H1 (cell line): ENCODE measurements around the gene NFIX. TPM values are rescaled to one million over a fixed set of nuclear protein-coding genes. Genes with fewer than 3 reads are reported as not detected.

Experiments
- CTCF ChIA-PET: fragments of 300-600 bp; sonication (Branson Sonifier 250); formaldehyde crosslinking; loops from one replicate; lab custom pipeline; 2021; ENCODE audit not compliant: partially characterized antibody; lab: Charles Lee
- POLR2A ChIA-PET: fragments of 300-600 bp; sonication (Branson Sonifier 250); formaldehyde crosslinking; loops from one replicate; lab custom pipeline; 2021; ENCODE audit warnings: inconsistent platforms; ENCODE audit not compliant: partially characterized antibody; lab: Charles Lee
- DNase-seq, 2 experiments: peaks; one replicate each; pipeline versions ENCODE4 v3.0.0 to v3.0.0-alpha.2; 2010 to 2022; ENCODE audit warnings: low spot score in 2 of 2, low read depth in 1 of 2, mixed read lengths in 1 of 2
- FAIRE-seq: peaks from 2 replicates; lab custom pipeline; 2011; peaks lifted over from hg19 to GRCh38; lab: Jason Lieb, UNC
- H2AFZ ChIP-seq: 2 replicates; pipeline ENCODE4 v1.8.1; 2012; ENCODE audit warnings: low read length, inconsistent platforms
- H2AK5ac ChIP-seq: 2 replicates; pipeline ENCODE4 v1.6.1; 2013; ENCODE audit warnings: low read depth, low read length
- H2BK120ac ChIP-seq: replicated peaks from 2 replicates; pipeline ENCODE3; 2013; ENCODE audit warnings: low read depth, low read length, inconsistent platforms
- H2BK12ac ChIP-seq: 2 replicates; pipeline ENCODE4 v1.6.1; 2013; ENCODE audit warnings: low read depth, low read length
- H2BK15ac ChIP-seq: 2 replicates; pipeline ENCODE4 v1.6.1; 2013; ENCODE audit warnings: low read length
- H2BK20ac ChIP-seq: 2 replicates; pipeline ENCODE4 v1.6.1; 2013; ENCODE audit warnings: low read length
- H2BK5ac ChIP-seq: 2 replicates; pipeline ENCODE4 v1.6.1; 2013; ENCODE audit warnings: low read depth, low read length
- H3K14ac ChIP-seq: 2 replicates; pipeline ENCODE4 v1.6.1; 2013; ENCODE audit warnings: inconsistent platforms; ENCODE audit not compliant: insufficient read length
- H3K18ac ChIP-seq: 2 replicates; pipeline ENCODE4 v1.6.1; 2013; ENCODE audit warnings: low read length; ENCODE audit errors: extremely low read depth
- H3K23ac ChIP-seq: 2 replicates; pipeline ENCODE4 v1.6.1; 2013; ENCODE audit warnings: inconsistent platforms; ENCODE audit not compliant: insufficient read length
- H3K23me2 ChIP-seq: 2 replicates; pipeline ENCODE4 v1.6.1; 2013; ENCODE audit warnings: low read depth, low read length
- H3K27ac ChIP-seq: 2 replicates; pipeline ENCODE4 v1.6.1; 2011; ENCODE audit warnings: low read depth, low read length, inconsistent platforms
- H3K27me3 ChIP-seq, 4 experiments: replicated peaks in 1 of 4; 1 replicate in 1 of 4; 2 replicates in 3 of 4; pipeline versions ENCODE4 v1.6.1 to v1.8.1; 2011 to 2013; ENCODE audit warnings: low read length in 3 of 4, mild to moderate bottlenecking in 3 of 4, inconsistent platforms in 2 of 4, mixed read lengths in 2 of 4, moderate library complexity in 1 of 4; ENCODE audit not compliant: control insufficient read depth in 3 of 4, insufficient read depth in 3 of 4; ENCODE audit errors: extremely low read depth in 1 of 4
- H3K36me3 ChIP-seq, 4 experiments: 2 replicates each; pipeline versions ENCODE4 v1.6.1 to v1.8.1; 2011 to 2013; ENCODE audit warnings: mild to moderate bottlenecking in 4 of 4, low read length in 3 of 4, moderate library complexity in 2 of 4, control low read depth in 1 of 4, inconsistent platforms in 1 of 4; ENCODE audit not compliant: insufficient read depth in 4 of 4, control insufficient read depth in 2 of 4
- H3K4ac ChIP-seq: replicated peaks from 2 replicates; pipeline ENCODE3; 2013; ENCODE audit warnings: low read length, low read depth, mixed read lengths, inconsistent platforms; ENCODE audit not compliant: insufficient read length
- H3K4me1 ChIP-seq, 4 experiments: replicated peaks in 1 of 4; 1 replicate in 1 of 4; 2 replicates in 3 of 4; pipeline versions ENCODE4 v1.6.1 to v1.8.1; 2011 to 2013; ENCODE audit warnings: low read length in 3 of 4, inconsistent platforms in 2 of 4, mixed read lengths in 1 of 4; ENCODE audit not compliant: insufficient read depth in 4 of 4, control insufficient read depth in 3 of 4
- H3K4me2 ChIP-seq, 2 experiments: 2 replicates each; pipeline versions ENCODE4 v1.6.1 to v1.8.1; 2011 to 2013; ENCODE audit warnings: low read depth in 2 of 2, low read length in 2 of 2, control low read depth in 1 of 2, inconsistent platforms in 1 of 2, mild to moderate bottlenecking in 1 of 2; ENCODE audit not compliant: insufficient read depth in 1 of 2
- H3K4me3 ChIP-seq, 4 experiments: fragments of 200-600, 300-600 bp in 1 of 4; sonication (generic), shearing (Covaris generic), sonication (Bioruptor Twin) in 1 of 4; 2 replicates each; pipeline versions ENCODE4 v1.5.1 to v1.8.1; 2011 to 2016; ENCODE audit warnings: low read length in 4 of 4, low read depth in 3 of 4, control low read depth in 2 of 4, inconsistent platforms in 2 of 4, mild to moderate bottlenecking in 2 of 4, mixed read lengths in 1 of 4, moderate library complexity in 1 of 4; ENCODE audit not compliant: insufficient read depth in 2 of 4; ENCODE audit errors: extremely low read depth in 1 of 4
- H3K56ac ChIP-seq: replicated peaks from 2 replicates; pipeline ENCODE3; 2013; ENCODE audit warnings: low read depth, mild to moderate bottlenecking, mixed read lengths, low read length, inconsistent platforms; ENCODE audit not compliant: insufficient read length
- H3K79me1 ChIP-seq: 2 replicates; pipeline ENCODE4 v1.6.1; 2013; ENCODE audit warnings: low read depth, low read length, control low read depth
- H3K79me2 ChIP-seq, 2 experiments: 2 replicates each; pipeline versions ENCODE4 v1.6.1 to v1.8.1; 2012 to 2013; ENCODE audit warnings: low read length in 2 of 2, mild to moderate bottlenecking in 2 of 2, inconsistent platforms in 1 of 2; ENCODE audit not compliant: insufficient read depth in 2 of 2, control insufficient read depth in 1 of 2
- H3K9ac ChIP-seq, 4 experiments: replicated peaks in 1 of 4; 1 replicate in 1 of 4; 2 replicates in 3 of 4; pipeline versions ENCODE4 v1.6.1 to v1.8.1; 2011 to 2013; ENCODE audit warnings: low read depth in 3 of 4, low read length in 3 of 4, control low read depth in 2 of 4, mild to moderate bottlenecking in 2 of 4, moderate library complexity in 2 of 4, inconsistent platforms in 1 of 4; ENCODE audit errors: extremely low read depth in 1 of 4
- H3K9me3 ChIP-seq, 2 experiments: 2 replicates each; pipeline versions ENCODE4 v1.6.1 to v1.8.1; 2012 to 2013; ENCODE audit warnings: mild to moderate bottlenecking in 2 of 2, moderate library complexity in 2 of 2, control low read depth in 1 of 2, inconsistent platforms in 1 of 2, low read depth in 1 of 2, low read length in 1 of 2, mixed read lengths in 1 of 2; ENCODE audit not compliant: insufficient read depth in 2 of 2
- H4K20me1 ChIP-seq, 2 experiments: replicated peaks in 1 of 2; 2 replicates each; pipeline versions ENCODE3 to v1.8.1; 2011 to 2013; ENCODE audit warnings: inconsistent platforms in 2 of 2, low read length in 2 of 2, mild to moderate bottlenecking in 1 of 2; ENCODE audit not compliant: insufficient read depth in 2 of 2, control insufficient read depth in 1 of 2
- H4K5ac ChIP-seq: 2 replicates; pipeline ENCODE4 v1.6.1; 2013; ENCODE audit warnings: low read length, low read depth, mixed read lengths, inconsistent platforms; ENCODE audit not compliant: insufficient read length
- H4K8ac ChIP-seq: 2 replicates; pipeline ENCODE4 v1.8.0; 2013; ENCODE audit warnings: mild to moderate bottlenecking, moderate library complexity, low read length, inconsistent platforms; ENCODE audit not compliant: insufficient read depth; ENCODE audit errors: extremely low read depth
- H4K91ac ChIP-seq: replicated peaks from 2 replicates; pipeline ENCODE3; 2013; ENCODE audit warnings: low read length, mixed read lengths, inconsistent platforms; ENCODE audit not compliant: insufficient read length
- ASH2L ChIP-seq: fragments of 200-600, 300-600 bp; sonication (generic); IDR thresholded peaks from one replicate; pipeline ENCODE4 v1.7.1; 2017; ENCODE audit warnings: low read length
- BRCA1 ChIP-seq: IDR thresholded peaks from 2 replicates; pipeline ENCODE4 v1.6.1; 2012; ENCODE audit warnings: low read depth, low read length, improper control_type of control experiment
- CEBPB ChIP-seq: IDR thresholded peaks from 2 replicates; pipeline ENCODE4 v1.6.1; 2012; ENCODE audit warnings: low read depth, low read length
- CHD2 ChIP-seq: IDR thresholded peaks from 2 replicates; pipeline ENCODE4 v1.6.1; 2012; ENCODE audit warnings: low read length, improper control_type of control experiment
- EP300 ChIP-seq, 2 experiments: IDR thresholded peaks; 1 replicate in 1 of 2; 2 replicates in 1 of 2; pipeline ENCODE4 v1.6.1; 2011 to 2012; ENCODE audit warnings: low read depth in 2 of 2, low read length in 2 of 2, mild to moderate bottlenecking in 2 of 2, borderline replicate concordance in 1 of 2, inconsistent platforms in 1 of 2, moderate library complexity in 1 of 2
- EZH2 ChIP-seq: fragments of 200-600 bp; sonication (generic); IDR thresholded peaks from 2 replicates; pipeline ENCODE4 v1.7.1; 2012; ENCODE audit warnings: low read depth, mild to moderate bottlenecking, moderate library complexity, low read length, inconsistent platforms; ENCODE audit not compliant: severe bottlenecking
- HDAC2 ChIP-seq, 2 experiments: fragments of 300-600 bp in 1 of 2; sonication (generic) in 1 of 2; IDR thresholded peaks; 2 replicates each; pipeline ENCODE4 v1.6.1; 2011 to 2012; ENCODE audit warnings: low read depth in 2 of 2, low read length in 2 of 2, mild to moderate bottlenecking in 2 of 2, moderate library complexity in 2 of 2, borderline replicate concordance in 1 of 2, inconsistent platforms in 1 of 2
- HDAC6 ChIP-seq: IDR thresholded peaks from one replicate; pipeline ENCODE4 v1.7.1; 2012; ENCODE audit warnings: low read depth, mild to moderate bottlenecking, inconsistent platforms, low read length, moderate library complexity
- JUN ChIP-seq: IDR thresholded peaks from 2 replicates; pipeline ENCODE4 v1.6.1; 2011; ENCODE audit warnings: low read depth, mild to moderate bottlenecking, improper control_type of control experiment, low read length
- JUND ChIP-seq: IDR thresholded peaks from 2 replicates; pipeline ENCODE4 v1.6.1; 2011; ENCODE audit warnings: mild to moderate bottlenecking, improper control_type of control experiment, low read length
- POLR2A ChIP-seq, 2 experiments: IDR thresholded peaks; 1 replicate in 1 of 2; 2 replicates in 1 of 2; pipeline ENCODE4 v1.6.1; 2011; ENCODE audit warnings: low read depth in 2 of 2, low read length in 2 of 2, mild to moderate bottlenecking in 2 of 2; ENCODE audit errors: control extremely low read depth in 1 of 2
- SP1 ChIP-seq: IDR thresholded peaks from 2 replicates; pipeline ENCODE4 v1.6.1; 2011; ENCODE audit warnings: low read depth, low read length
- TBP ChIP-seq: IDR thresholded peaks from 2 replicates; pipeline ENCODE4 v1.6.1; 2011; ENCODE audit warnings: low read depth, low read length, improper control_type of control experiment
- WGBS, 2 experiments: shearing (Covaris generic) in 1 of 2; methylation state at CpG; one replicate each; pipeline versions ENCODE4 v1.1.6 to v1.1.7; 2013 to 2015; ENCODE audit warnings: low lambda C conversion rate in 2 of 2, mixed read lengths in 2 of 2, inconsistent platforms in 1 of 2, low coverage in 1 of 2, missing lambda C conversion rate in 1 of 2; ENCODE audit not compliant: insufficient replicate concordance in 2 of 2, insufficient coverage in 1 of 2, insufficient read length in 1 of 2; ENCODE audit errors: extremely low coverage in 1 of 2, missing lambda C conversion rate in 1 of 2; 5-methylcytosine and 5-hydroxymethylcytosine counted together
- polyA plus RNA-seq, 7 experiments: library from polyadenylated mRNA; depleted of rRNA in 3 of 7; stranded (reverse) in 5 of 7; unstranded in 2 of 7; fragments of >200 nt in 5 of 7; fragments of 200-250 nt in 2 of 7; gene quantifications; 1 replicate in 5 of 7; 2 replicates in 1 of 7; 4 replicates in 1 of 7; pipeline versions ENCODE4 v1.2.1 to v1.2.3, GENCODE V29; 2011 to 2013; ENCODE audit warnings: missing spikeins in 2 of 7, mixed read lengths in 2 of 7
- total RNA-seq: library from RNA; stranded (reverse); fragmentation: NEBNext Ultra II Directional; extraction: Animal tissue kit (Norgen Biotek cat#: 25700); gene quantifications from 2 replicates; pipeline ENCODE4 v1.2.1, GENCODE V29; 2021

NFIX gene
- total and polyA plus RNA-seq, 2 of the 8 experiments (the other 6 are each of a cell fraction or from before 2014, with no cell fraction given), result 0.03 to 0.20 TPM

GRCh38 chr19:13086341-13086740, 91.1 kb downstream of the NFIX start:
- H3K79me1 ChIP-seq, result no peaks in the 10 kb centered on the region
- H3K79me2 ChIP-seq, result no peaks in the 10 kb centered on the region
- peaks cover 3 to 11% (median 5%) of the 10 kb centered on the region in 4 experiments; a peak in 6 of 7 replicates for H3K4me1 ChIP-seq
- H2BK120ac ChIP-seq, result no peak overlapping the region
- H4K91ac ChIP-seq, result no peak overlapping the region
- H2BK20ac ChIP-seq, result no peak overlapping the region
- no peaks in the 10 kb centered on the region for H4K20me1 ChIP-seq
- FAIRE-seq (no peak), DNase-seq (no peak)
- H3K23ac ChIP-seq, result no peak overlapping the region
- H2AFZ ChIP-seq, result no peak overlapping the region
- no peak overlapping the region for H3K56ac ChIP-seq
- 72% methylated on average over 2 of the region's 2 CpGs; no CpG with 5 or more reads in 1 of the 2 experiments for WGBS, 2 experiments
- no peak overlapping the region for H3K18ac ChIP-seq
- H3K36me3 ChIP-seq, result no peaks in the 10 kb centered on the region
- H3K14ac ChIP-seq, result no peak overlapping the region
- H2BK5ac ChIP-seq, result no peak overlapping the region
- H3K27me3 ChIP-seq, result peaks cover 0 to 16% (median 4%) of the 10 kb centered on the region in 4 experiments; a peak in 3 of 7 replicates
- TF ChIP-seq SP1, result no peak
- no peak for TF ChIP-seq POLR2A (IDR thresholded peaks at IDR 0.05; ENCODE audit: control extremely low read depth in 1 of 2, low read depth in 2 of 2, low read length in 2 of 2)
- TF ChIP-seq EZH2, result no peak
- no peak for TF ChIP-seq CHD2
- no peak for TF ChIP-seq TBP
- no peak for TF ChIP-seq JUND
- TF ChIP-seq BRCA1, result no peak
- no peak for TF ChIP-seq EP300 (IDR thresholded peaks at IDR 0.05; ENCODE audit: borderline replicate concordance in 1 of 2, low read depth in 2 of 2, low read length in 2 of 2)
- TF ChIP-seq HDAC6, result no peak
- no peak for TF ChIP-seq CEBPB
- TF ChIP-seq HDAC2 (IDR thresholded peaks at IDR 0.05; ENCODE audit: borderline replicate concordance in 1 of 2, low read depth in 2 of 2, low read length in 2 of 2), result no peak
- TF ChIP-seq ASH2L, result no peak
- TF ChIP-seq JUN, result no peak
- H3K9ac ChIP-seq, result no peak overlapping the region
- ChIA-PET POLR2A (interaction anchor here (0.7 to 2.8 kb wide), 7 partner anchors 8 to 140 kb away, joined by 3 to 8 read pairs (median 3); partner anchors contain the start of gene RAD23A), CTCF (interaction anchor here (0.5 to 48.8 kb wide), 13 partner anchors 9 to 167 kb away, joined by 3 to 1145 read pairs (median 5); no protein-coding TSS in a partner anchor)
- H2AK5ac ChIP-seq, result no peak overlapping the region
- no peaks in the 10 kb centered on the region for H3K9me3 ChIP-seq
- H3K4ac ChIP-seq, result no peak overlapping the region
- no peak overlapping the region for H2BK15ac ChIP-seq
- no peak overlapping the region for H4K8ac ChIP-seq
- H2BK12ac ChIP-seq, result no peak overlapping the region
- no peak overlapping the region for H4K5ac ChIP-seq
- H3K27ac ChIP-seq, result no peak overlapping the region
- H3K4me3 ChIP-seq, result no peak overlapping the region
- H3K23me2 ChIP-seq, result no peaks in the 10 kb centered on the region
- no peak overlapping the region for H3K4me2 ChIP-seq
